Right lobe of liver (tissue), 6 donors: Measurements from ENCODE around the gene AHDC1. TPM values are rescaled to one million over a fixed set of nuclear protein-coding genes. Genes with fewer than 3 reads are reported as not detected.

Source experiments
- ATAC-seq, 4 donors: fragments of 200-7000 bp; cut with Tn5 transposase; one replicate each; pipeline ENCODE4 v1.9.1; 2020; ENCODE audit warnings: mild to moderate bottlenecking in 4 of 4, moderate library complexity in 4 of 4
- DNase-seq, 3 donors: peaks; one replicate each; pipeline ENCODE4 v3.0.0-alpha.2; 2020
- H3K27ac ChIP-seq, 3 donors: fragments of 200-600 bp; one replicate each; pipeline ENCODE4 v1.8.0; 2022
- H3K27me3 ChIP-seq, 2 donors: fragments of 200-600 bp; one replicate each; pipeline ENCODE4 v1.8.0; 2022
- H3K36me3 ChIP-seq, 4 donors: fragments of 200-600 bp; sonication (generic) in 1 of 4; one replicate each; pipeline versions ENCODE4 v1.5.1 to v1.8.0; 2017 to 2022; ENCODE audit warnings: control low read depth in 1 of 4
- H3K4me1 ChIP-seq, 4 donors: fragments of 200-600 bp; sonication (generic) in 1 of 4; one replicate each; pipeline versions ENCODE4 v1.5.1 to v1.8.0; 2017 to 2022; ENCODE audit warnings: control low read depth in 1 of 4
- H3K4me3 ChIP-seq, 3 donors: fragments of 200-600 bp; one replicate each; pipeline ENCODE4 v1.8.0; 2022
- H3K9me3 ChIP-seq, 4 donors: fragments of 200-600 bp; sonication (generic) in 1 of 4; one replicate each; pipeline versions ENCODE4 v1.5.1 to v1.8.0; 2017 to 2022; ENCODE audit warnings: control low read depth in 1 of 4
- CTCF ChIP-seq, 4 donors: fragments of 200-600 bp in 3 of 4; fragments of 450-650 bp in 1 of 4; IDR thresholded peaks; one replicate each; pipeline versions ENCODE4 v1.5.1 to v1.8.0; 2016 to 2022; ENCODE audit warnings: antibody characterized with exemption in 4 of 4, mild to moderate bottlenecking in 2 of 4
- POLR2A ChIP-seq: fragments of 450-650 bp; IDR thresholded peaks from one replicate; pipeline ENCODE4 v1.6.1; 2017; ENCODE audit warnings: antibody characterized with exemption, mild to moderate bottlenecking
- WGBS: methylation state at CpG from one replicate; pipeline ENCODE4 v1.1.6; 2018; ENCODE audit warnings: low coverage, low lambda C conversion rate; ENCODE audit not compliant: insufficient coverage; ENCODE audit errors: missing lambda C conversion rate; 5-methylcytosine and 5-hydroxymethylcytosine counted together
- intact Hi-C, 2 donors: fragments of 100-400 bp; cut with DNase I; formaldehyde crosslinking; loops; one replicate each; pipeline versions ENCODE4 v1.11.2 to v1.14.1; 2022
- total RNA-seq, 6 experiments: library from RNA; depleted of rRNA in 2 of 6; stranded (reverse); fragments of >200 nt in 2 of 6; fragmentation: NEBNext Ultra II Directional in 3 of 6; extraction: Animal tissue kit (Norgen Biotek cat#: 25700) in 3 of 6; gene quantifications; one replicate each; pipeline versions ENCODE4 v1.1.0 to v1.2.4, GENCODE V29; 2016 to 2023
- donor health status: DM: no; HTN: yes; CAD: no.
- donor health status: DM: no; HTN: no; CAD: no.
- donor health status: DM: no; HTN: no; CAD: no.
- donor health status: DM: no; HTN: yes; CAD: no.
- donor health status: DM: no; HTN: yes; CAD: no.

Gene AHDC1
- total RNA-seq, 6 experiments from 2014 or later = 5.5 to 21.3 (median 10.9) TPM

- no peaks in the 10 kb centered on the region for H3K9me3 ChIP-seq
- ATAC-seq (no peak), DNase-seq (no peak)
- peaks cover 0 to 44% (median 18%) of the 10 kb centered on the region in 4 donors for H3K4me1 ChIP-seq
- no peak overlapping the region for H3K4me3 ChIP-seq
- H3K27ac ChIP-seq = no peak overlapping the region
- no peak for TF ChIP-seq POLR2A
- no peak for TF ChIP-seq CTCF (IDR thresholded peaks at IDR 0.05)
- 61% methylated on average over 7 of the region's 8 CpGs for WGBS
- no peaks in the 10 kb centered on the region for H3K27me3 ChIP-seq
- intact Hi-C loops = no loop called here
- H3K36me3 ChIP-seq = no peaks in the 10 kb centered on the region
Measured at GRCh38 chr1:27574001-27574781, 29.8 kb downstream of the AHDC1 start.

GRCh38 chr1:27572679-27573426 is 31.1 kb downstream of the AHDC1 start:
- H3K36me3 ChIP-seq = no peaks in the 10 kb centered on the region
- no peak overlapping the region for H3K4me3 ChIP-seq
- H3K4me1 ChIP-seq = peaks cover 0 to 56% (median 20%) of the 10 kb centered on the region in 4 donors
- 74% methylated on average over 11 of the region's 14 CpGs for WGBS
- H3K27ac ChIP-seq = peak overlapping the region in 1 of 3 donors; percentile 40
- no peaks in the 10 kb centered on the region for H3K27me3 ChIP-seq
- no peaks in the 10 kb centered on the region for H3K9me3 ChIP-seq
- no peak for ATAC-seq
- DNase-seq = no peak
- intact Hi-C loops = no loop called here
- TF ChIP-seq CTCF (IDR thresholded peaks at IDR 0.05) (no peak), POLR2A (no peak)

- peaks cover 0 to 60% (median 24%) of the 10 kb centered on the region in 4 donors for H3K4me1 ChIP-seq
- DNase-seq (no peak), ATAC-seq (no peak)
- no peak overlapping the region for H3K4me3 ChIP-seq
- peak overlapping the region in 1 of 3 donors; percentile 40 for H3K27ac ChIP-seq
- H3K36me3 ChIP-seq = no peaks in the 10 kb centered on the region
- intact Hi-C loops = no loop called here
- no peaks in the 10 kb centered on the region for H3K27me3 ChIP-seq
- TF ChIP-seq POLR2A = no peak
- no peak for TF ChIP-seq CTCF (IDR thresholded peaks at IDR 0.05)
- WGBS = 14% methylated on average over 5 of the region's 9 CpGs
- H3K9me3 ChIP-seq = no peaks in the 10 kb centered on the region
Measured at GRCh38 chr1:27572019-27572678, 31.8 kb downstream of the AHDC1 start.

GRCh38 chr1:27571439-27572018 is 32.4 kb downstream of the AHDC1 start:
- no peaks in the 10 kb centered on the region for H3K27me3 ChIP-seq
- peaks cover 0 to 58% (median 23%) of the 10 kb centered on the region in 4 donors for H3K4me1 ChIP-seq
- no peak overlapping the region for H3K27ac ChIP-seq
- TF ChIP-seq CTCF (IDR thresholded peaks at IDR 0.05) = no peak
- no peak for TF ChIP-seq POLR2A
- intact Hi-C loops = no loop called here
- WGBS = 19% methylated on average over 4 of the region's 18 CpGs
- H3K9me3 ChIP-seq = no peaks in the 10 kb centered on the region
- no peak for DNase-seq
- no peaks in the 10 kb centered on the region for H3K36me3 ChIP-seq
- H3K4me3 ChIP-seq = no peak overlapping the region
- ATAC-seq = no peak
